PC-9 (cell line): ENCODE measurements around the gene COL5A3.

ENCODE experiments used
- EZH2 ChIP-seq: fragments of 200-600 bp; sonication (generic); IDR thresholded peaks from 2 replicates; pipeline ENCODE4 v1.8.0; 2017; ENCODE audit warnings: antibody characterized with exemption, low read depth
- TF ChIP-seq, protein P1 (sequence below): fragments of 200-600 bp; sonication (generic); conservative IDR thresholded peaks from 2 replicates; pipeline ENCODE4 v1.6.1; 2017; ENCODE audit warnings: mixed run types, antibody characterized with exemption, mild to moderate bottlenecking, moderate library complexity

DNA sequence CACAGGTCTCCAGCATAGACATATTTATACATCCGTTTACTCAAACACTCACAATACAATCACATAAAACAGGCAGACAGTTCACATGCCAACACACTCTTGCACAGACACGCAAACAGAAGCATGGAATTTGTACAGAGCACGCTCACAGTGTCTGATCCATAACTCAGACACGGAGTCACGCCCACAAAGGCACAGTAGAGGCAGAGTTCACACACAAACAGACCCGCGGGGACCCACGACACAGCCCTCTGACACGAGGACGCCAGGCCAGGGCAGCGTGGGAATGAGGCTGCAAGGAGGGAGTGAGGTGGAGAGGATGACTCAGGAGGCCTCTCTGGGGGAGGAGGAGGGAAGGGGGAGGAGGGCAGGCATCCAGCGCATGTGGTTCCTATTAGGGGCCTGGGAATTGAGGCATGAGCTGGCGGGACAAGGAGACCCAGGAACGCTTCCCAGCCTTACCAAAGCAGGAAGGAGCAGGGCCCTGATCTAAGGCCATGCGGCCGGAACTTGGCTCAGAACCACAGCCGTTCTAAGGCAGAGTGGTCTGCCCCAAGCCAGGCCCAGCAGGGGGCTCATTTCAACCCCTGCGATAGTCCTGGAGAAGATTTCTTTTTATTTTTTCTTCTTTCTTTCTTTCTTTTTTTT lies 64.9 kb downstream of the COL5A3 start:
- TF ChIP-seq, protein P1, sequence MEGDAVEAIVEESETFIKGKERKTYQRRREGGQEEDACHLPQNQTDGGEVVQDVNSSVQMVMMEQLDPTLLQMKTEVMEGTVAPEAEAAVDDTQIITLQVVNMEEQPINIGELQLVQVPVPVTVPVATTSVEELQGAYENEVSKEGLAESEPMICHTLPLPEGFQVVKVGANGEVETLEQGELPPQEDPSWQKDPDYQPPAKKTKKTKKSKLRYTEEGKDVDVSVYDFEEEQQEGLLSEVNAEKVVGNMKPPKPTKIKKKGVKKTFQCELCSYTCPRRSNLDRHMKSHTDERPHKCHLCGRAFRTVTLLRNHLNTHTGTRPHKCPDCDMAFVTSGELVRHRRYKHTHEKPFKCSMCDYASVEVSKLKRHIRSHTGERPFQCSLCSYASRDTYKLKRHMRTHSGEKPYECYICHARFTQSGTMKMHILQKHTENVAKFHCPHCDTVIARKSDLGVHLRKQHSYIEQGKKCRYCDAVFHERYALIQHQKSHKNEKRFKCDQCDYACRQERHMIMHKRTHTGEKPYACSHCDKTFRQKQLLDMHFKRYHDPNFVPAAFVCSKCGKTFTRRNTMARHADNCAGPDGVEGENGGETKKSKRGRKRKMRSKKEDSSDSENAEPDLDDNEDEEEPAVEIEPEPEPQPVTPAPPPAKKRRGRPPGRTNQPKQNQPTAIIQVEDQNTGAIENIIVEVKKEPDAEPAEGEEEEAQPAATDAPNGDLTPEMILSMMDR, result no peak
- no peak for TF ChIP-seq EZH2
